Embryonic facial prominence (tissue), 1 donor: ENCODE data around the gene WWOX.

ENCODE experiments used
- DNase-seq: peaks from one replicate; pipeline ENCODE4 v3.0.0-alpha.2; 2016; ENCODE audit errors: extremely low spot score

Gene WWOX

GRCh38 chr16:78194948-78195347 is 95.5 kb downstream of the WWOX start:
- no peak for DNase-seq

DNA sequence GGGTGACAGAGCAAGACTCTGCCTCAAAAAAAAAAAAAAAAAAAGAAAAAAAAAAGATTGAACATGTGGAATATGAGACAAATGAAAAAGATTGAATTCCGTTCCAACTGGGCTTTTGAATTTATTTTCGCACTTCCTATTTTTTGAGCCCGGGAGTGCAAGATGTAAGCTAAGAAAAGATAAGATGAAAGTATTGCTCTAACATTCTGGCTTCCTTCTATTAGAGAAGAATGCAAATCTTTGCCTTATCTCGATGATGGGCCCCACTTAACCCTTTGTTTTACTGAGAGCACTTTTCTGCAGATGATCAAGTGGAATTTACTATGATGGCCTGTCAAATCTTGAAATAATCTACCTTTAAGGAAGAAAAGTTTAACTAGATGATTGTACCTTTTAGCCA is 96.3 kb downstream of the WWOX start:
- no peak for DNase-seq

DNA sequence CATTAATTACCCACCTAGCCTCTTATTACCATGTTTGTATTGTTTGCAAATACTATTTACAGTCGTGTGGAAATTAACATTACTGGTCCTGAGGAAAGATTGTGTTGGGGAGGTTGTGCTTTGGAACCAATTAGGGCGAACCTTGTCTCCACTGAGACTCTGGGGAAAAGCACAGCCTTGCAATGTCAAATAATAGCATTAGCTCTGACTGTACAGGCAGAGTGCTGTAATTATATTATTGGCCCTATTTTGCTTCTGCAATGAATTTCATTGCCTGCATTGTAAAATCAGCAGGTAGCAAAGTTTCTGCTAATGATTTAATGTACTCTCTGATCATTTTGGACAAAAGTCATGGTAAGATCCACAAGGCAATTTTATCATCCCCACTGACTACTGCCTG is 97.0 kb downstream of the WWOX start:
- no peak for DNase-seq

GRCh38 chr16:78198288-78198687 is 98.8 kb downstream of the WWOX start:
- no peak for DNase-seq

DNA sequence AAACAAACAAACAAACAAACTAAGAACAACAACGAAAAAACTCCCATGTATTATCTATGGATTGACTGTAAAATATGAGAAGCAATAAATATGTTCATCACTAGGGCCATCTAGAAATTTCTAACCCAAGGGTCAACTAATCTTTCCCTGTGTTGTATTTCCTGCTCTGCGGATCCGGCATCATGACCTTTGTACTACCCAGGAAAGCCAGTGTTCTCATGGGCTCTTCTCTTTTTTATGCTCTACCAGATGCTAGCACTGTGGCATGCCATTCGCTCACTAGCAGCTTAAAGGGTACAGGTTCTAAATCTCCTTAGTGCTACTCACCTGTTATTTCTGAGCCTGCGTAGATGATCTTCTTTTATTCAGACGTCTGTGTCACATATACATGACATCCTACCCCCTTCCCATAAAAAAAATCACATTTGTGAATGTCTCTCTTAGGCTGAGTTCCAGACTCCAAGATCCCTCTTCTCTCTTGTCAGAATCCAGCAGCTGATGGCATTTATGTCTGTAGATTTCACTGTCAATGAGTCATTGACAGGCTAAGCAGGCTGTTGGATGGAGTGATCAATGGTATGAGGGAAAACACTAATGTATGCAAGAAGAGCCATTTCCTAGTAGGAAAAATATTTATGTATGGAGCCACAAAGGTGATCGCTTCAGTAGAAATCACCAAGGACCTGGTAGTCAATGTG is 100.0 kb downstream of the WWOX start:
- DNase-seq, result no peak

GRCh38 chr16:78200023-78200389 is 100.6 kb downstream of the WWOX start:
- DNase-seq, result no peak

DNA sequence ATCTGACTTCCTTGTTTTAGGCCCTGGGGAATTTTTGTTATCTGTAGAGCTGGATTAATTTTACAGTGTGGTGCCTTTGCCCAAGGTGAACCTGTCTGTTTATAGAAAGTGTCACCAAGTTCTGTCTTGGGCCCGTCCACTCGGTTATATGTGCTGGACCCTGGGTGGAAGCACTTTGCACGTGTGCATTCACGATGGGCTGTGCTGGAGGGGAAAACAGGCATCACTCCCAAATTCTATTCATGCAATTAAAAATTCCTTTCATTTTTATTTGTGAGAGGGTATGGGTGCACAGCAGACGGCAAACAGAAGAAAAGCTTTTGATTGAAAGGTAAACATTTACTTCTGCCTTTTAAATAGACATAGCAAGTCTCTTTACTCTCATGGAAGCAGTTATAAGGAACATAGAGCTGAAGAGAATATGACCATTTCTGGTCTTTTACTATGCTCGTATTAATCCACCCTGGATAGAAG is 101.2 kb downstream of the WWOX start:
- DNase-seq, result no peak

GRCh38 chr16:78205506-78205905 is 106.1 kb downstream of the WWOX start:
- DNase-seq, result no peak

GRCh38 chr16:78206623-78207223 is 107.3 kb downstream of the WWOX start:
- no peak for DNase-seq

- no peak for DNase-seq
Observed at GRCh38 chr16:78209951-78210661, 110.7 kb downstream of the WWOX start.

GRCh38 chr16:78211020-78211599 is 111.7 kb downstream of the WWOX start:
- DNase-seq, result no peak

DNA sequence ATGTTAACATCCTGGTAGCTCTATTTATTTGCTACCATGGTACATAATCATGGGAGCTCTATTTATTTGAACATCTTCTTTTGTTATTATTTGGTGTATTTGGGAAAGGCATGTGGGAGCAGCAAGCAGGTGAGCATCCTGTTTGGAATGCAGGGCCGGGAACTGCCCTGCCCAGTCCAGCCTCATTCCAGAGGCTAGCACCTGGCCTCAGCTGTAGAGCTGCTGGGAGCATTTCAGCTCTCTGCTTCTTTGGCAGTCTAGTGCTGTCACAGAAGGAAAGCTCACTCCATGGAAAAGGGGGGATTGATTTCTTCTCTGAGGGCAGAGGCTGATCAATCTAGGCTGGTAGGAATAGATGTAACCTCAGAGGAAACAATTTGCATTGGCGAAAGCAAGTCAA is 112.5 kb downstream of the WWOX start:
- DNase-seq, result no peak

DNA sequence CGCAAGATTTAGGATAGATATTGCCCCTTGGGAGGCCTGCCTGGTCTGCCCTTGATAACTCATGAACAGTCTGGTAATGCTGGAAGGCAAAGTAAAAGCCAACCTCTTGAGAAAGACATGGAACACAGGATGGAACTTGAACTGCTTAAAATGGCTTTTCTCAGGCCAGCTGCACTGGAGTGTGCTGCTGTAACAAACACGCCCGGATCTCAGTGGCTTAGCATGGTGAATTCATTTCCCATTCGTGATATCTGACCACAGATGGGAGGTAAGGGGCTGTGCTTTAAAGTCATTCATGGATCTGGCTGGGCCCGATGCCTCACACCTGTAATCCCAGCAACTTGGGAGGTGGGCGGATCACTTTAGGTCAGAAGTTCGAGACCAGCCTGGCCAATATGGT is 113.2 kb downstream of the WWOX start:
- DNase-seq, result no peak

GRCh38 chr16:78213751-78214150 is 114.3 kb downstream of the WWOX start:
- no peak for DNase-seq

GRCh38 chr16:78215222-78215621 is 115.8 kb downstream of the WWOX start:
- DNase-seq, result no peak

DNA sequence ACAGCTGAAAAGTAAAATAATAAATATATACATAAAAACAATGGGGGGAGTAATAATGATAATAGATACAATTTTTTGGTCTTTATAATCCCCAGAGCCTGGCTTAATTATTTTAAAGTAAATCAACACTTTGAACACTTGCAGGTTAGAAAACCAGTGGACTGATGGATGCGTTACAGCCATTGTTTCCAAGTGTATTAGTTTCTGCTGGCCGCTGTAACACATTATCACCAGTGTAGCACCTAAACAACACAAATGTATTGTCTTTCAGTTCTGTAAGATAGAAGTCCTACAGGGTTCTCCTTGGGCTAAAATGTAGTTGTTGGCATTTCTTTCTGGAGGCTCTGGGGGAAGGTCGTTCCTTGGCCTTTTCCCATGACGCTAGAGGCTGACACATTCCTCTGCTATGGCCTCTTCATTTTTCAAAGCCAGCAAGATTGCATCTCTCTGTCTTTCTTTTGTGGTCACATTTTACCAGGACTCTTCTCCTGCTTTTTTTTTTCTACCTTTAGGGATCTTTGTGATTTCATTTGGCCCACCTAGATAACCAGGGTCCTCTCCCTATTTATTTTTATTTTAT is 116.8 kb downstream of the WWOX start:
- no peak for DNase-seq

DNA sequence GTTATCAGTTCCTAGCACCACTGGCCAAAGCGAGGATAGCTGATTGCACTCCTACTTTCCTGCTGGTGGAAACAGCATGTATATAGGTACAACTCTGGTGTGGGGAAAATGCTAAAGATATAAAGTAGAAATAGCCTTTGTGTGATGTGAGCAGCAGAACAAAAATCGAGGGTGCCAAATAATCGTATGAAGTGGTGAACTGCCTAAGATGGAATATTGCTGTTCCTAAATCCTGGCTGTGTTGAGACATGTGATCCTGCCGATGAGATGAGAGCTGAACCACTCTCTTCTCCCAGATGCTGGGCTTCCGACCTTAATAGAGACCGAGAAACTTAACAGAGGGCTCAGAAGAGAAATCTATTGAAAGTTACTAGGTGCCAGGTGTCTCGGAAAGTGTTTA is 117.8 kb downstream of the WWOX start:
- no peak for DNase-seq

DNA sequence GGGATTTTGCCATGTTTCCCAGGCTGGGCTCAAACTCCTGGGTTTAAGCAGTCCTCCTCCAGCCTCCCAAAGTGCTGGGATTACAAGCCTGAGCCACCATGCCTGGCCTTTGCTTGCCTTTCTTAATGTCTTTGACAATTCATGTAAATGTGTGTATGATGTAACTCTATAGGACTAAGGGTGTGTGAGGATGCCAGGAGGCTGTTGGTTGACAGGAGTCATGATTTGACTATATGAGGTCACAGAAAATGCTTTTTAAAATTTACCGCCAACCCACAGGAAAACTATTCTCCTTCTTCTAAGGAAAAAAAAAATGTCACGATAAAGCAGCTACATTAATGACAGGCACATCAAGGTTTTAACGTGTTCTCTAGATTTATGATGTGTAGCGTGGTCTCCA is 118.8 kb downstream of the WWOX start:
- no peak for DNase-seq

DNA sequence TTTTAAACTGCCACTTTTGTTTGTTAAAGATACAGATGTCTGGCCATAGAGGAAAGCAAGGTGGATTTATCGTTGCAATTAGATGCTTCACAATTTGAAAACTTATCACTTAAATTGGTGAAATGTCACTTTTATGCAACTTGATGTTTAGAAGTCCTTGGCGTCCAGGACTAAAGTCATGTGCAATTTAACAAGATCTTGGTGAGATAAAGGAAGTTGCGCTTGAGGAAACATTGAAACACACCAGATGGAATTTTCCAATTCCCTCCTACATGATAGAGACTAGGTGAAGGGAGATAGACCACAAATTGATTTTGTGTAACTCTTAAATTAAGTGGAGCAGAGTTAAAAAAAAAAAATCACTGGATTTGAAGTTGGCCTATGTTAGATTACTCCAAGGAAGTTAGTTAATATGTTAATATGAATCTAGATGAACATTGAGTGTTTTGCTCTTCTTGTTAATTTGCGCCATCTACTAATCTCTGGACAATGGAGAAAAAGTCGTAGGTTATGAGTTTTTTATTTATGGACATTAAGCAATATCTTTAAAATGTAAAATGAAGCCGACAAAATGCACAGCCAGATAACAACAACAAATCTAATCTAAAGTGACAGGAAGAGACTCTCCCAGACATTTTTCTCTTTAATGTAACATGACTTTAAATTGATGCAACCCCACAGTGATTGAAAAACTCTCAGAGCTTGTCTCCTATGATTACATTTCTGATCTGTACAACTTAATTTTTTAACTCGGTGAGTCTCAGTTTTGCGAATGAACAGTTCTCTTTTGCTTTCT is 119.6 kb downstream of the WWOX start:
- DNase-seq, result no peak

DNA sequence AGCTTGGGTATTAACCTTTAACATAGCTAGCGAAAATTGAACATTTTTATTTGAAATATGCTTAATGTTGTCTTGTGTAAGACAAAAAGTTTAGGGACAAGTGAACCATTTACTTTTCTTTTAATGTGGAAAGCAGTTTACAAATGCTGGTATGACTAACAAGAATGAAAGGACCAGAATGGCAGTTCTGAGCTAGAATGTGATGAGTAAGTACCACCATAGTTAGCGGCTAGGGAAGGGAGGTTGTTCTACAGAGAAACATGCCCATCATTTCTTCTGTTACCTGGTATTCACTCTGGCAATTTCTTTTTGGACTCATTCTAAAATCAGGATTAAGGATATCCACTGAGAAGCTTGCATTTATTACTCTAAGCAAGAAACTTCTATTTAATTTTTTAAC is 121.1 kb downstream of the WWOX start:
- DNase-seq, result no peak

GRCh38 chr16:78221892-78222291 is 122.4 kb downstream of the WWOX start:
- DNase-seq, result no peak

DNA sequence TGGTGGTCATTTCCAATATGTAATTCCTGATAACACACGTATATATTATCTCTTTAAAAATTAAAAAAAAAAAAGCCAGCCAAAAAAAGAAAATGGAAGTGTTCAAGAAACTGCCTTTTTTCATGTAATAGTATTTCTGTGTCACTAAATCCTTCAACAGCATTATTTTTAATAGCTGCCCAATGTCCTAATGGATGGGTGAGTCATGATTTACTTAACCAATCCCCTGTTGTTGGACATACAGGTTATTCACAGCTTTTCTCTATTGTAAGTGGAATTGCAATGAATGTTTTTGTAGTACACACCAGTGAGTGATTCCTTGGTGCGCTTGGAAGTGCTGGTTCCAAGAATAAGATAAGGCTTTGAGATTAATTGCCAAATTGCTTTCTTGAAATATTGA is 124.9 kb downstream of the WWOX start:
- DNase-seq, result no peak
